Midbrain (tissue), 1 donor: ENCODE measurements around the gene KLF6.

Experiments used
- DNase-seq: peaks from one replicate; lab custom pipeline; 2025; lab: John Stamatoyannopoulos, UW

The KLF6 gene

GRCh38 chr10:3784510-3785250, at the start of gene KLF6:
Gene KLF6, minus strand, starts transcription at chr10:3785209. Its CDS starts 195 bp downstream, at chr10:3785014.
- peak; percentile 35 for DNase-seq

DNA sequence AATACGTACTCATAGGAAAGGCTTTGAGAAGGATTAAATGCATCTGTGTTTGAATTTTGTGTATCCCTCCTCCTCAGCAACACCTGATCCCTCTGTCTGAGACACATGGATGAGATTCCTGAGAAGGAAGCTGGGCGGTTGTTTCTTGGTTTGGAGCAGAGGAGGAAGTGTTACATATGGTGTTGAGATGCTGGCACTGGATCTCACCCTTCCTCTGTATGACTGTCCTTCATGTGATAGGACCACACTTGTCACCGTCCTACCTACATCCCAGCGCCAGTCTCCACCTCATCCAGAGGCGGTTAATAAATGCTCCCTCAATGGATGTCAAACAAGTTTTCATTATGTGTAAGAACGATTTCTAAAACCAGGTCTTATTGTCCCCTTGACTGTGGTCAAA, 49.4 kb upstream of the KLF6 start:
- no peak for DNase-seq

DNA sequence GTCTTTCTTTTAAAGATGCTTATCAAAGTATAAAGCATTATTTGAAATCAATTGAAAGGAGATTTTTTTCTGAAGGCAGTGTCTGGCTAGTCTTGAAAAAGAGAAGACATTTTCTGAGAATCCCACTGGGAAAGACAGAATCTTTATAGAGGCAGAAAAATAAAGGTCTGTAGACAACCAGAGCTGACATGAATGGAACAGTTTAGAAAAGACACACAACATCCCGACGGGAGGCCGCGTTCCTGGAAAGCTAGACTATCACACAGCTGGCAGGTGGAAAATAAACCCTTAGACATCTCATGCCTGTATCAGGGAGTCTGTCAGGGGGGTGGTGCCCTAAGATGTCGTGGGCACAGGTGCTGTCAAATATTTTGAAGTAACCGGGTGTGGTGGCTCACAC, 48.0 kb upstream of the KLF6 start:
- DNase-seq, result no peak

GRCh38 chr10:3832022-3832786, 47.2 kb upstream of the KLF6 start:
- DNase-seq, result no peak

GRCh38 chr10:3831608-3832007, 46.6 kb upstream of the KLF6 start:
- no peak for DNase-seq

- DNase-seq, result no peak
These were observed 45.9 kb upstream of the KLF6 start for GRCh38 chr10:3830946-3831345.

DNA sequence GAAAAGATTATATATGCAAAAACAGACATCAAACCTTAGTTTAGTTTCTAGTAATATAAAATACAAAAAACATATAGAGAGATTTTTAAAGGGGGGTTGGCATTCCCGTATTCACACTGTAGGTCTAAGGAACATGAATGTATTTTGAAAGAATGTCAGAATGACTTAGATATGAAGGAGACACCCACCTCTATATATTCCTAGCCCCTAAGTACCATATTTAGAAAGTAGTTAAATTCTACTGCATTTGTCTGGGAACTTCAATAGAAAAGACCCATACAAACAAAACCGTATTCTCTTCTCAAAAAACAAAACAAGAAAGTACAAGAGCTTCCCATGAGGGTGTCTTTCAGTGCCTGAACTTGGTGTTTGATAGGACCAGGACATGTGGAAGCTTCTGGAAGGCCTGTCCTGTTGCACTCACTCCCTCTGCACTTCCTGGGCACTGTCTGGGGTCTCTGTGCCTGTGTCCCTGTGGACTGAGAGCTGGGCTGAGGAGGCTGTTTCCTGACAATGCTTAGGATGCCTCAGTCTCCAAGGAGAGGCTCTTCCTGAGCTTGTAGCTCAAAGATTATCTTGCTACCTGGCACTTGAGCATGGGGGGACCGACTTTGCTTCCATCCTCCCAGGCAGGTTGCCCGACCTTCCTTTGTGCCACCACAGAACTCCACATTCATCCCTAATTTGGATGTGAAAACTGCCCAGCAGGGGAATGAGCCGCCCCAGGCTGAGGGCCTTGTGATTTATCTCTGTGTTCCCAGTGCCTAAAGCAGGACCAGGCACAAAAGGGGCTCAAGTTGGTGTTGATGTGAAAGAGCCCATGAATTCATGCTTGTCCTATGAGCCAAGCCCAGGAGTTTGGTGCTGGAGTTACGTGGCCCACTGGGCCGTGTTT, 44.4 kb upstream of the KLF6 start:
- no peak for DNase-seq

- DNase-seq, result peak; percentile 19
These were observed 43.6 kb upstream of the KLF6 start for GRCh38 chr10:3828404-3829155.

GRCh38 chr10:3827768-3828403, 42.9 kb upstream of the KLF6 start:
- DNase-seq, result no peak

- DNase-seq, result no peak
These were observed 42.3 kb upstream of the KLF6 start for GRCh38 chr10:3827266-3827665.

- DNase-seq, result no peak
These were observed 40.9 kb upstream of the KLF6 start for GRCh38 chr10:3825862-3826351.

DNA sequence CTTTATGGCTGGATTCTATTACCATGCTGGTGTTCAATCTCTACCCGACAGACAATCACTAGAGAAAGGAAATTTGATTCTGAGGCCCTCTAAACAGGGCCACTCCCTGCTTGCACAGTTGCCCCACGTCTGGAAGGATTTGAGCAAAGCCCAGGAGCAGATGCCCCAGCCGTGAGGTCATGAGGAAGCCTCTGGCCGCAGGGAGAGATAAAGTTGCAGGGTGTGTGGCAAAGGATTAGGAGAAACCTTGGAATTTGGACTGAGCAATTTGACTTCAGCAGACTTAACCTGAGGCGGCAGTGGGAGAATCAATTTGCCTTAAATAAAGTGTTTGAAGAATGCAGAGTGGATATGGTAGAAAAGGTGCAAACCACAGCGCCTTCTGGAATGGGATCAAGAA, 40.2 kb upstream of the KLF6 start:
- DNase-seq, result no peak

DNA sequence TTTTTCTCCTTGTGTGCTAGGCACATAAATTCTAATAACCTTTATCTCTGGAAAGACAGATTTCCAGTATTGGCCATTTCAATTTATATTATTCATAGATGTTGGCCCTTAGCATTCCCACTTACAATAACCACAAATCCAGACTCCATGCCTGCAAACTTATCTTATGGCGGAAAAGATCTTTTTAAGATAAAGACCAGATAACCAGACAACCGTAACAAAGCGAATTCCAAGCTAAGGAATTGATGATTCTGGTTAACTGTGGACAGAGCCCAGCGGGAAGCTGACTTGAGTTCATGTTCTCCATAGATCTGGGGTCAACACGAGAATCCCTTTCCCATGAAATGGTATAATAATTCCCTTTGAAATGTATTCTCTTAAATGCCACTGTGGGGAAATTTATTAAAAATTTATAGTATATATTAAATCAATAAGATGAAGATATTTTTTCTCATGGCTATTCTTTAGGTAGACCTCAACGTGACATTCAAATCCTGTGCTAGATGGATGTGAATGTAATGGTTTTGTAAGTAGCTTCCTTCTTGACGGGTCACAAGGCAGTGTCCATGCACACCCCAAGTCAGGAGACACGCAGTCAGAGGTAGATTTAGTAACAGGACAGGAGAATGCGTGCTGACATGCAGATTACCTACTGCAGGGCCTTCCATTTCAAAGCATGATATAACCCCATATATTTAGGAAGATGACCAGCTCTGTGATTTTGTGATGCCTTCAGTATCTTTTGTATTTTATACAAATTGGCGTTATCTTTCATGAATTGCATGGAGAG, 37.7 kb upstream of the KLF6 start:
- DNase-seq, result no peak

DNA sequence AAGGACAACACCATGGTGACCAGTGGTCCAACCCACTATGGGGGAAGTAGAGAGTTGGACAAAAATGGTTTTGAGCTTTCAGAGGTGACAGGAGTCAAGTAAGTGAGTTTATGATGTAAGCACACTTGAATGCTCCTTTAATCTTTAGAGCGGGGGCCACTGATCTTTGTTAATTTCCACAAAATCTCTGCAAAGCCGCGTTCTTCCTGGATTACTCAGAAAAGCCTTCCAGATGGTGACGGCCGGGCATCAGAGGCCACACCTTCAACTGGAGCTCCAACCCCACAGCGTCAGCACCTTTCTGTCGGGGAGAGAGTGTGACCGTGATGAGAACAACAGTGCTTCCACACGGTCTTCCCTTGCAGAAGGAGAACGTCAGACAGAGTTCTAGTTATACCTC, 35.2 kb upstream of the KLF6 start:
- no peak for DNase-seq

DNA sequence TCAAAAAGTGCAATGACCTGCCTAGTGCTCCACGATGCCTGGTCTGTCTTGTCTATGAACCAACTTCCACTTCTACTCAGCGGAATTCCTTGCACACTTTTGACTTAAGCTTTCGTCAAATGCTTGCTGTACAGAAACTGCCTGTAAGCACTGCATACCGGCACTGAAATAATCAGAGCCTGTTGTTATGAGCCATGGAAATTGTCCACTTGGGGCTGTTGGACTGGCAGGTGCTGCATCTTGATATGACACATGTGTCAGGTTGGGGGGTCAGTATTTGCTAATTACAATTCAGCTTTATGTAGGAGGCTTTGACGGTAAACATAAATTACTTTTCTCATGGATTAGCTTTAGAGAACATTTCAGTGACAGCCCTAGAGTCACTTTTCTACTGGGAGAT, 32.0 kb upstream of the KLF6 start:
- DNase-seq, result no peak

DNA sequence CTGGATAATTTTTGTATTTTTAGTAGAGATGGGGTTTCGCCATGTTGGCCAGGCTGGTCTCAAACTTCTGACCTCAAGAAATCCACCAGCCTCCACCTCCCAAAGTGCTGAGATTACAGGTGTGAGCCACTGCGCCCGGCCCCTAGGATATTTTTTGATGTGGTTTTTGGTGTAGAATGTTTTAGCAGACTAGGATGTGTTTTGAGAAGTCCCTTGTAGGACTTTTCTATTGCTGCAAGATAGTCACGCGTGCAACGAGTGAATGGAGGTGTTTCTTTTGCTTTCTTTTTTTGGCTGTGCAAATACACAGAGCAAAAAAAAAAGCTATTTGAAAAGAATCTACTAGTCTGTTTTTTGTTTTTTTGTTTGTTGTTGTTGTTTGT, 29.8 kb upstream of the KLF6 start:
- DNase-seq, result no peak

DNA sequence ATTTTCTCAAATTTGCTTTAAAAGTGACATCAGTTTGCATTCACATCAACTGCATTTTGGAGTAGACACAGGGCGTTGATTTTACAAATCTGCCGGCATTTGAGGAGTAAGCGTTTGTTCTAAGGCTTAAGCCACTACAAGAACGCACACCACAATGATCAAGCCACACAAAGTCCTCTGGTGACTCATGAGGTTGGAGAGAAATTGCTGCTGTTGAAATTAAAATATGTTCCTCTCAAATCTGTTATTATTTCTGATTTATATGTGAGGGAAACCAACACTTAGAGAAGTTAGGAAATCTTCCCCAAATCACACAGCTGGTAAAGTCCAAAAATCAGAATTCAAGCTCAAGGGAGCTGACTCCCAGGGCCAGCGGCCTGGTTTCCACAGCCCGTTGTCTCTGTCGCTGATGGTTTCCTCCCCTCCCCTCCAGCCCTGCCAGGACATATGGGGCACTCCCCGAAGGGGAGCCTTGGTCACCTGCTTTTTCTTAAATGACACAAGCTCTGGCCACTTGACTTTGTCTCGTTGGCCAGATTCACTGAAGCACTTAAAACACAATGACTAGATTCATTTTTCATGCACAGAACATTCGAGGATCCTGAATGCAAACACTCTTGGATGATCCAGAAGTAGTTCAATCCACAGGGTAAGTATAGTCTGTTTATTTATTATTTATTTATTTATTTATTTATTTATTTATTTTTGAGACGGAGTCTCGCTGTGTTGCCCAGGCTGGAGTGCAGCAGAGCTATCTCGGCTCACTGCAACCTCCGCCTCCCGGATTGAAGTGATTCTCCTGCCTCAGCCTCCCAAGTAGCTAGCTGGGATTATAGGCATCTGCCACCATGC, 29.2 kb upstream of the KLF6 start:
- DNase-seq, result no peak

- DNase-seq, result no peak
These were observed 28.3 kb upstream of the KLF6 start for GRCh38 chr10:3813267-3813666.

DNA sequence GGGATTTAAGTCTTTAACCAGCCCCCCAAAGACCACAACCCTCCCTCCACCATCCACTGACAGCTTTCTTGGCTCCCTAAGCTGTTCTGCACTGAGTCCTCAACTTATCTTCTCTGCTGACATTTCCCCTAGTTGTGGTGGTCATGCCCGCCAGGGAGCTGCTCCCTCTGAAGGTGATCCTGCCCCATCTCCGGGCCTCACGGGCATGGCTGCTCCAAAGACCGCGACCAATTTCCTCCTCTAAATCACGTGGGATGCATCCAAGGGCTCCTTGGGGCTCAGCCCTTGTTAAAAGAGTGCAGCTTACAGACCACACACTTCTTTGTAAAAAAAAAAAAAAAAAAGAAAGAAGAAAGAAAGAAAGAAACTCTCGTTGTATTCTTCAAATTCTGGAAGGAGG, 27.1 kb upstream of the KLF6 start:
- DNase-seq, result no peak
